Esophagus muscularis mucosa (tissue), 3 donors: ENCODE results near the gene ZNHIT3.

Experiments used
- CTCF ChIP-seq, 3 experiments: fragments of 200-600 bp in 2 of 3; fragments of 450-650 bp in 1 of 3; sonication (generic) in 2 of 3; IDR thresholded peaks; one replicate each; pipeline ENCODE4 v1.5.1; 2017 to 2019; ENCODE audit warnings: antibody characterized with exemption in 3 of 3, mild to moderate bottlenecking in 2 of 3, moderate library complexity in 1 of 3
- POLR2A ChIP-seq: fragments of 450-650 bp; IDR thresholded peaks from one replicate; pipeline ENCODE4 v1.6.1; 2017; ENCODE audit warnings: antibody characterized with exemption, moderate library complexity, mild to moderate bottlenecking, low read depth
- POLR2AphosphoS5 ChIP-seq, 2 donors: sonication (generic); formaldehyde crosslinking; IDR thresholded peaks; one replicate each; pipeline ENCODE4 v1.6.1; 2017; ENCODE audit warnings: antibody characterized with exemption in 2 of 2

GRCh38 chr17:36485027-36485426, 1.5 kb upstream of the ZNHIT3 start:
- TF ChIP-seq CTCF (IDR thresholded peaks at IDR 0.05) (no peak), POLR2A (no peak), POLR2AphosphoS5 (IDR thresholded peaks at IDR 0.05) (no peak)
